Upper lobe of right lung (tissue), 1 donor: ENCODE data around the gene DHRS2. TPM values are rescaled to one million over a fixed set of nuclear protein-coding genes. Genes with fewer than 3 reads are reported as not detected.
"Not testable (repeated sequence)": the region's sequence is repeated elsewhere in the genome, so short reads cannot be mapped to it uniquely, and the experiment has no call there.

Source experiments
- ATAC-seq: fragments of 200-7000 bp; cut with Tn5 transposase; one replicate; pipeline ENCODE4 v1.9.1; 2020; ENCODE audit warnings: mild to moderate bottlenecking, moderate library complexity
- DNase-seq: peaks from one replicate; pipeline ENCODE4 v3.0.0-alpha.2; 2020
- H3K27ac ChIP-seq: fragments of 200-600 bp; one replicate; pipeline ENCODE4 v1.8.0; 2022
- H3K27me3 ChIP-seq: fragments of 200-600 bp; one replicate; pipeline ENCODE4 v1.8.0; 2022; ENCODE audit warnings: mild to moderate bottlenecking
- H3K36me3 ChIP-seq: fragments of 200-600 bp; one replicate; pipeline ENCODE4 v1.8.0; 2022
- H3K4me1 ChIP-seq: fragments of 200-600 bp; one replicate; pipeline ENCODE4 v1.8.0; 2022
- H3K4me3 ChIP-seq: fragments of 200-600 bp; one replicate; pipeline ENCODE4 v1.8.0; 2022; ENCODE audit warnings: mild to moderate bottlenecking
- H3K9me3 ChIP-seq: fragments of 200-600 bp; one replicate; pipeline ENCODE4 v1.8.0; 2022
- CTCF ChIP-seq: fragments of 200-600 bp; IDR thresholded peaks from one replicate; pipeline ENCODE4 v1.8.0; 2022; ENCODE audit warnings: antibody characterized with exemption
- intact Hi-C: fragments of 100-400 bp; cut with DNase I; formaldehyde crosslinking; loops from one replicate; pipeline ENCODE4 v1.11.0; 2022
- total RNA-seq: library from RNA; stranded (reverse); fragmentation: NEBNext Ultra II Directional; extraction: Animal tissue kit (Norgen Biotek cat#: 25700); gene quantifications from one replicate; pipeline ENCODE4 v1.2.1, GENCODE V29; 2021
- donor health status: DM: no; HTN: yes; CAD: no; lungs with severe emphysema.

DHRS2 gene
- total RNA-seq, 1 donor from 2014 or later, result 0.61 TPM

GRCh38 chr14:23681337-23681736 is 45.2 kb downstream of the DHRS2 start:
- DNase-seq, result no peak
- H3K4me3 ChIP-seq, result no peak overlapping the region
- no peak overlapping the region for H3K27ac ChIP-seq
- no peaks in the 10 kb centered on the region for H3K36me3 ChIP-seq
- no peaks in the 10 kb centered on the region for H3K4me1 ChIP-seq
- intact Hi-C loops, result no loop called here
- no peak for TF ChIP-seq CTCF
- H3K27me3 ChIP-seq, result peaks cover 5% of the 10 kb centered on the region
- no peak for ATAC-seq
- no peaks in the 10 kb centered on the region for H3K9me3 ChIP-seq

- ATAC-seq, H3K27me3 ChIP-seq, H3K4me3 ChIP-seq, intact Hi-C loops, H3K27ac ChIP-seq, DNase-seq, H3K36me3 ChIP-seq, H3K4me1 ChIP-seq, H3K9me3 ChIP-seq: not testable (repeated sequence)
Observed at GRCh38 chr14:23689709-23690514, 53.7 kb downstream of the DHRS2 start.

- intact Hi-C loops, result no loop called here
- peaks cover 18% of the 10 kb centered on the region for H3K4me1 ChIP-seq
- no peak for ATAC-seq
- H3K36me3 ChIP-seq, result no peaks in the 10 kb centered on the region
- TF ChIP-seq CTCF, result no peak
- H3K9me3 ChIP-seq, result no peaks in the 10 kb centered on the region
- no peak overlapping the region for H3K4me3 ChIP-seq
- no peaks in the 10 kb centered on the region for H3K27me3 ChIP-seq
- H3K27ac ChIP-seq, result no peak overlapping the region
- DNase-seq, result no peak
Observed at GRCh38 chr14:23692416-23692815, 56.3 kb downstream of the DHRS2 start.

- Histone ChIP-seq H3K4me3 (no peak overlapping the region), H3K27ac (no peak overlapping the region), H3K36me3 (no peaks in the 10 kb centered on the region), H3K9me3 (no peaks in the 10 kb centered on the region), H3K4me1 (peaks cover 18% of the 10 kb centered on the region), H3K27me3 (no peaks in the 10 kb centered on the region)
- intact Hi-C loops, result no loop called here
- ATAC-seq (no peak), DNase-seq (no peak)
- no peak for TF ChIP-seq CTCF
Observed at GRCh38 chr14:23693252-23693775, 57.1 kb downstream of the DHRS2 start.

GRCh38 chr14:23694085-23694948 is 58.2 kb downstream of the DHRS2 start:
- Histone ChIP-seq H3K4me1 (peaks cover 18% of the 10 kb centered on the region), H3K36me3 (no peaks in the 10 kb centered on the region), H3K9me3 (no peaks in the 10 kb centered on the region), H3K27me3 (no peaks in the 10 kb centered on the region), H3K27ac (no peak overlapping the region), H3K4me3 (no peak overlapping the region)
- ATAC-seq, result peak; percentile 65
- no peak for TF ChIP-seq CTCF
- DNase-seq, result no peak
- intact Hi-C loops, result no loop called here

Other genes starting within 250 kb of the DHRS2 start
- gene MYH6, start 228.1 kb upstream of the DHRS2 start, total RNA-seq, result 3.4 TPM
- 0.12 TPM for gene MYH7, start 200.7 kb upstream of the DHRS2 start, total RNA-seq
- 32.3 TPM for gene NGDN, start 166.7 kb upstream of the DHRS2 start, total RNA-seq
- 2.3 TPM for gene ZFHX2, start 84.6 kb upstream of the DHRS2 start, total RNA-seq
- 15.5 TPM for gene THTPA, start 80.1 kb upstream of the DHRS2 start, total RNA-seq
- gene AP1G2, start 68.6 kb upstream of the DHRS2 start, total RNA-seq, result 128 TPM
- gene JPH4, start 57.6 kb upstream of the DHRS2 start, total RNA-seq, result 6.2 TPM